Testis (tissue), 2 donors: ENCODE data around the gene IL10.

ENCODE experiments used
- POLR2A ChIP-seq: fragments of 450-650 bp; IDR thresholded peaks from one replicate; pipeline ENCODE4 v1.6.1; 2017; ENCODE audit warnings: antibody characterized with exemption, mild to moderate bottlenecking, moderate library complexity
- TF ChIP-seq, protein P1 (sequence below), 3 experiments: fragments of 450-650 bp in 2 of 3; fragments of 200-600 bp in 1 of 3; sonication (generic) in 1 of 3; IDR thresholded peaks; one replicate each; pipeline ENCODE4 v1.5.1; 2016 to 2019; ENCODE audit warnings: antibody characterized with exemption in 3 of 3, mild to moderate bottlenecking in 2 of 3, moderate library complexity in 1 of 3

DNA sequence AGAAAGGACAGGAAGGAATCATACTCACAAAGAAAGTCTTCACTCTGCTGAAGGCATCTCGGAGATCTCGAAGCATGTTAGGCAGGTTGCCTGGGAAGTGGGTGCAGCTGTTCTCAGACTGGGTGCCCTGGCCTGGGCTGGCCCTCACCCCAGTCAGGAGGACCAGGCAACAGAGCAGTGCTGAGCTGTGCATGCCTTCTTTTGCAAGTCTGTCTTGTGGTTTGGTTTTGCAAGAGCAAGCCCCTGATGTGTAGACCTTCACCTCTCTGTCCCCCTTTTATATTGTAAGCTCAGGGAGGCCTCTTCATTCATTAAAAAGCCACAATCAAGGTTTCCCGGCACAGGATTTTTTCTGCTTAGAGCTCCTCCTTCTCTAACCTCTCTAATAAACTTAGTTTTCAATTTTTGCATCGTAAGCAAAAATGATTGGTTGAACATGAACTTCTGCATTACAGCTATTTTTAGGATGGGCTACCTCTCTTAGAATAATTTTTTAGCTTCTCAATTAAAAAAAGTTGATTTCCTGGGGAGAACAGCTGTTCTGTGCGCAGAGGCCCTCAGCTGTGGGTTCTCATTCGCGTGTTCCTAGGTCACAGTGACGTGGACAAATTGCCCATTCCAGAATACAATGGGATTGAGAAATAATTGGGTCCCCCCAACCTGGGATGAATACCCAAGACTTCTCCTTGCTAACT lies at the start of gene IL10:
- TF ChIP-seq, protein P1, sequence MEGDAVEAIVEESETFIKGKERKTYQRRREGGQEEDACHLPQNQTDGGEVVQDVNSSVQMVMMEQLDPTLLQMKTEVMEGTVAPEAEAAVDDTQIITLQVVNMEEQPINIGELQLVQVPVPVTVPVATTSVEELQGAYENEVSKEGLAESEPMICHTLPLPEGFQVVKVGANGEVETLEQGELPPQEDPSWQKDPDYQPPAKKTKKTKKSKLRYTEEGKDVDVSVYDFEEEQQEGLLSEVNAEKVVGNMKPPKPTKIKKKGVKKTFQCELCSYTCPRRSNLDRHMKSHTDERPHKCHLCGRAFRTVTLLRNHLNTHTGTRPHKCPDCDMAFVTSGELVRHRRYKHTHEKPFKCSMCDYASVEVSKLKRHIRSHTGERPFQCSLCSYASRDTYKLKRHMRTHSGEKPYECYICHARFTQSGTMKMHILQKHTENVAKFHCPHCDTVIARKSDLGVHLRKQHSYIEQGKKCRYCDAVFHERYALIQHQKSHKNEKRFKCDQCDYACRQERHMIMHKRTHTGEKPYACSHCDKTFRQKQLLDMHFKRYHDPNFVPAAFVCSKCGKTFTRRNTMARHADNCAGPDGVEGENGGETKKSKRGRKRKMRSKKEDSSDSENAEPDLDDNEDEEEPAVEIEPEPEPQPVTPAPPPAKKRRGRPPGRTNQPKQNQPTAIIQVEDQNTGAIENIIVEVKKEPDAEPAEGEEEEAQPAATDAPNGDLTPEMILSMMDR (IDR thresholded peaks at IDR 0.05) = no peak
- no peak for TF ChIP-seq POLR2A
